C1 segment of cervical spinal cord (tissue), 14 donors: ENCODE results near the gene TNS1.

Experiments used
- DNase-seq, 14 donors: peaks; one replicate each; lab custom pipeline; 2025; lab: John Stamatoyannopoulos, UW

The TNS1 gene

GRCh38 chr2:217799563-217800432 lies 203.0 kb downstream of the TNS1 start:
- DNase-seq = no peak

GRCh38 chr2:217798743-217799562 lies 203.8 kb downstream of the TNS1 start:
- peak in 3 of 14 donors; percentile 21 to 47 (median 26) for DNase-seq

GRCh38 chr2:217798191-217798590 lies 204.6 kb downstream of the TNS1 start:
- DNase-seq = no peak

- DNase-seq = no peak
Measured at GRCh38 chr2:217797661-217798069, 205.1 kb downstream of the TNS1 start.

GRCh38 chr2:217797165-217797564 lies 205.6 kb downstream of the TNS1 start:
- DNase-seq = no peak

GRCh38 chr2:217795706-217796465 lies 206.9 kb downstream of the TNS1 start:
- no peak for DNase-seq

- no peak for DNase-seq
Measured at GRCh38 chr2:217795067-217795466, 207.7 kb downstream of the TNS1 start.

- DNase-seq = no peak
Measured at GRCh38 chr2:217794133-217794986, 208.4 kb downstream of the TNS1 start.

GRCh38 chr2:217793566-217794132 lies 209.1 kb downstream of the TNS1 start:
- no peak for DNase-seq

GRCh38 chr2:217792626-217793527 lies 209.9 kb downstream of the TNS1 start:
- DNase-seq = no peak

GRCh38 chr2:217791551-217791950 lies 211.2 kb downstream of the TNS1 start:
- no peak for DNase-seq

GRCh38 chr2:217790681-217791392 lies 212.0 kb downstream of the TNS1 start:
- DNase-seq = no peak

GRCh38 chr2:217790195-217790594 lies 212.6 kb downstream of the TNS1 start:
- no peak for DNase-seq

- no peak for DNase-seq
Measured at GRCh38 chr2:217789736-217790181, 213.0 kb downstream of the TNS1 start.

GRCh38 chr2:217789003-217789735 lies 213.6 kb downstream of the TNS1 start:
- DNase-seq = peak in 12 of 14 donors; percentile 18 to 84 (median 59)

- no peak for DNase-seq
Measured at GRCh38 chr2:217788669-217789002, 214.2 kb downstream of the TNS1 start.

- no peak for DNase-seq
Measured at GRCh38 chr2:217787160-217787877, 215.5 kb downstream of the TNS1 start.
